ENCODE results near the gene HTRA1. TPM values are rescaled to one million over a fixed set of nuclear protein-coding genes. Genes with fewer than 3 reads are reported as not detected.

Gene HTRA1
- polyA plus RNA-seq, 1 of the 3 experiments (the other 2 are of a cell fraction): 291 TPM

GRCh38 chr10:122500194-122500593, 38.8 kb downstream of the HTRA1 start (continued):
- TF ChIP-seq ZBTB33 (IDR thresholded peaks at IDR 0.05; ENCODE audit: borderline replicate concordance, low read depth): no peak
- no peak for TF ChIP-seq TEAD4 (IDR thresholded peaks at IDR 0.05; ENCODE audit: borderline replicate concordance, insufficient read depth)
- TF ChIP-seq NRF1 (IDR thresholded peaks at IDR 0.05; ENCODE audit: low read depth, low read length): no peak
- TF ChIP-seq RCOR1 (IDR thresholded peaks at IDR 0.05; ENCODE audit: low read length): no peak
- TF ChIP-seq SIN3A (IDR thresholded peaks at IDR 0.05; ENCODE audit: borderline replicate concordance, low read depth, low read length): no peak
- TF ChIP-seq MAX (IDR thresholded peaks at IDR 0.05; ENCODE audit: low read depth): no peak

- ChIA-PET POLR2A (no interaction called here), CTCF (no interaction called here)
- H3K27ac ChIP-seq (ENCODE audit: low read depth in 2 of 2, low read length in 1 of 2): no peak overlapping the region
Measured at GRCh38 chr10:122500726-122501125, 39.4 kb downstream of the HTRA1 start.

More at GRCh38 chr10:122500726-122501125, 39.4 kb downstream of the HTRA1 start:
- Histone ChIP-seq H3K4me2 (no peak overlapping the region), H4K20me1 (ENCODE audit: insufficient read depth) (no peaks in the 10 kb centered on the region), H3K36me3 (replicated peaks in 1 of 2; ENCODE audit: control insufficient read depth in 1 of 2, insufficient read depth in 2 of 2, low read length in 1 of 2) (peaks cover 0 to 6% of the 10 kb centered on the region in 2 experiments), H3K4me3 (ENCODE audit: low read depth in 2 of 2, low read length in 1 of 2) (no peak overlapping the region), H2AFZ (ENCODE audit: low read depth) (no peak overlapping the region), H3K9me3 (no peaks in the 10 kb centered on the region), H3K27me3 (ENCODE audit: insufficient read depth) (no peaks in the 10 kb centered on the region), H3F3A (replicated peaks; ENCODE audit: insufficient read depth) (peaks cover 6% of the 10 kb centered on the region), H3K9me2 (no peaks in the 10 kb centered on the region), H3K79me2 (ENCODE audit: insufficient read depth) (peaks cover 9% of the 10 kb centered on the region; the same call in 1 of the 2 replicates), H3K9ac (no peak overlapping the region), H3K4me1 (ENCODE audit: control insufficient read depth in 1 of 2, insufficient read depth in 2 of 2, low read depth in 1 of 2, low read length in 1 of 2) (peaks cover 17% of the 10 kb centered on the region in 2 experiments)
- DNase-seq: no peak
- no peak for TF ChIP-seq FOSL2 (IDR thresholded peaks at IDR 0.05; ENCODE audit: borderline replicate concordance, low read depth)
- no peak for TF ChIP-seq GATA2 (CRISPR knock-in tag; IDR thresholded peaks at IDR 0.05)
- no peak for TF ChIP-seq ZBTB33 (IDR thresholded peaks at IDR 0.05; ENCODE audit: borderline replicate concordance, low read depth)
- TF ChIP-seq TAF1 (IDR thresholded peaks at IDR 0.05; ENCODE audit: borderline replicate concordance, low read depth, low read length): no peak
- no peak for TF ChIP-seq JUND (IDR thresholded peaks at IDR 0.05)
- 78% methylated on average over 5 of the region's 6 CpGs for WGBS (ENCODE audit: low lambda C conversion rate)

Measured in SK-N-SH (cell line).